HG03469 (cell line): ENCODE results near the gene TEK.
"Not testable (repeated sequence)": the region's sequence is repeated elsewhere in the genome, so short reads cannot be mapped to it uniquely, and the experiment has no call there.

Experiments used
- ATAC-seq: cut with Tn5 transposase; IDR thresholded peaks from one replicate; pipeline ENCODE4 v1.9.1; 2021; ENCODE audit warnings: mild to moderate bottlenecking, moderate library complexity, moderate number of reproducible peaks; ENCODE audit not compliant: unreplicated experiment

Gene TEK

GRCh38 chr9:27210588-27210987 lies 101.6 kb downstream of the TEK start:
- no peak for ATAC-seq

- no peak for ATAC-seq
These were observed 103.2 kb downstream of the TEK start for GRCh38 chr9:27212191-27212590.

- no peak for ATAC-seq
These were observed 103.6 kb downstream of the TEK start for GRCh38 chr9:27212621-27213020.

- no peak for ATAC-seq
These were observed 118.2 kb downstream of the TEK start for GRCh38 chr9:27227192-27227591.

GRCh38 chr9:27239648-27240047 lies 130.6 kb downstream of the TEK start:
- not testable (repeated sequence) for ATAC-seq

- ATAC-seq, result peak; percentile 92
These were observed 138.7 kb downstream of the TEK start for GRCh38 chr9:27247756-27248155.

DNA sequence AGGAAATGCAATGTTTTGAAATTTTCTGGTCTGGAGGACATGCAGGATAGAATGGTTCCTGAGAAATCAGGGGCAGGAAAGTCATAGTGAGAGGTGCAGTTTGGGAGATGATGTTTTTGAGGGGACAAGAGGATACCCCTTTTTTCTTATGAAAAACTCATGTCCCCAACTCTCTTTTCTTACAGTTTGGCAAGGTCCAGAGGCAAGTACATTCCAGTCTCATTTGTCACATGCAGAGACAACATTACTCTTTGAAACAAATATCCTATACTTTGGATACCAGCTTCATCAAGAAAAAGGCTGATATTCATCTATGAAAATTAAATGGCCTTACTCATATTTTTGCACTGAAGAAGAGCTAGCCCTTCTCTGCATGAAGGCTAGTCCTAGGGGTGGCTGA lies 139.7 kb downstream of the TEK start:
- ATAC-seq, result no peak

- ATAC-seq, result no peak
These were observed 149.6 kb downstream of the TEK start for GRCh38 chr9:27258662-27259061.

DNA sequence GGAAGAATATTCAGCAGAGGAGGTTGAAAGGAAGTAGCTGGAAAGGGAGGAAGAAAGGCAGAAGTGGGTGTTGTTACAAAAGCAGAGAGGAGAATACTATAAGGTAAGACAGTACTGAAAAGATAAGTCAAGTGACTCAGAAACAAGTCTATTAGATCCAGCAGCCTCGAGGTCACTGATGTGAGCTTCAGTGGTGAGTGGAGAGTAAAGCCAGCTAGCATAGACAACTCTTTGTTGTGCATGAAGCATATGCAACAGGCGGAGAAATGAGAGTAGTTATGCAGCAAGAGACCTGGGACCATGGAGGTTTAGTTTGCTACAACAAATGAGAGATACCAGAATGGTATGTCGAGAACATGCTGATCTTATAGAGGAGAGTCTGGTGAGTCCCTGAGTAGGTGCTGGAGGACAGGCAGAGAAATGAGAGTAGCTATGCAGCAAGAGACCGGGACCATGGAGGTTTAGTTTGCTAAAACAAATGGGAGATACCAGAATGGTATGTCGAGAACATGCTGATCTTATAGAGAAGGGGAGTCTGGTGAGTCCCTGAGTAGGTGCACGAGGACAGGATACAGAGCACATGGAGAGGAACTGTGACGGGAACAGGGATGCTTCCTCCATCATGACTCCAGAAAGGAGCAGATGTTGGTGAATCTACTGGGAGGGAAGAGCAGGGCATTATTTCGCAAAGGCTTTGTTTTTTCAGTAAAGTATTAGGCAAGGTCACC lies 151.9 kb downstream of the TEK start:
- ATAC-seq, result no peak

- no peak for ATAC-seq
These were observed 152.6 kb downstream of the TEK start for GRCh38 chr9:27261517-27262211.

- no peak for ATAC-seq
These were observed 163.1 kb downstream of the TEK start for GRCh38 chr9:27272103-27272502.

- no peak for ATAC-seq
These were observed 164.2 kb downstream of the TEK start for GRCh38 chr9:27273186-27273585.

GRCh38 chr9:27276193-27277030 lies 167.4 kb downstream of the TEK start:
- ATAC-seq, result no peak

DNA sequence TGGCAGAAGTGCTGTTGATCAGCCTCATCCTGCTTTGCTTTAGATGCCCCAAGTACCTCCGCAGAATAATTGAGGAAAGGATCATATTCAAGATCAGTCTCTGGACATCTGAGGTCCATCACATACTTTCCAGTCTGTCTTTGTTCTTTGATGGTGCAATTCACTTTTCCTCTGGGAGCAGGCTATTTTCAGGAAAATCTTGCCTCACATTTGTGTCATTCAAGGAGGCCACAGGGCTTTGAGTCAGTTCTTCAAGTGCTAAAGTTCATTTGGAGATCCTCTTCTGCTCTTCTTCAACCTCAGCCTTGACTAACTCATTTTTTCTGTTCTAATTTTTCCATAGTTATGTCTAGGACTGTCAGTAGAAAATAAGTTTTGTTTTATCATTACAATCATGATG lies 169.3 kb downstream of the TEK start:
- no peak for ATAC-seq

- no peak for ATAC-seq
These were observed 170.6 kb downstream of the TEK start for GRCh38 chr9:27279611-27280010.
